ENCODE results near the gene OSGEP. TPM values are rescaled to one million over a fixed set of nuclear protein-coding genes. Genes with fewer than 3 reads are reported as not detected.

Gene OSGEP
- total RNA-seq, 2 experiments from 2014 or later: 39.5 to 40.7 TPM

DNA sequence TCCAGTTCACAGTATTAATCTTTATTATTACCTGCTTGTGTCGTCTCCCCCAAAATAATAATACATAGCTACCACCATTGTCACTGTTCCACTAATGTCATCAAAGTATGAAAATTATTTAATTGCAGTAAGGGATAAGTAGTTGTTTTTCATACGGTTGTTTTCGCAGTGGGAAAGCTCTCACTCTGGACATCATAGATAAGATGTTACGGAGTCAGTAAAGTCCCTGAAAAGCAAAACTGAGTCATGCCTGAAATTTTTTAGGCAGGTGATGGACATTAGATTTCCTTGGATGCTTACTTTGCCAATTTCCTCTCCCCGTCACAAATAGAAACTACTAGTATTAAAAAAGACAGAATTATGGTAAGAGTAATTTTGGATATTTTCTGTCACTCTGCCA, 27.8 kb upstream of the OSGEP start:
- TF ChIP-seq CTCF (IDR thresholded peaks at IDR 0.05): no peak
- intact Hi-C loops (cut with micrococcal nuclease): no loop called here
- Mint-ChIP-seq H3K27me3 (no peaks in the 10 kb centered on the region), H3K4me1 (ENCODE audit: low read depth) (peaks cover 38% of the 10 kb centered on the region), H3K36me3 (ENCODE audit: low read depth) (peaks cover 16% of the 10 kb centered on the region), H3K27ac (no peak overlapping the region), H3K4me3 (no peak overlapping the region), H3K9me3 (peaks cover 1% of the 10 kb centered on the region)
- ATAC-seq (no peak), DNase-seq (no peak)
- POLR2A ChIA-PET: interaction anchor here (0.7 to 1.4 kb wide), 4 partner anchors 9 to 60 kb away, joined by 3 to 8 read pairs (median 3); partner anchors contain the start of genes PIP4P1 and PNP
- CTCF ChIA-PET: interaction anchor here (1.0 to 1.2 kb wide), 2 partner anchors 19 to 66 kb away, joined by 3 read pairs; no protein-coding TSS in a partner anchor

DNA sequence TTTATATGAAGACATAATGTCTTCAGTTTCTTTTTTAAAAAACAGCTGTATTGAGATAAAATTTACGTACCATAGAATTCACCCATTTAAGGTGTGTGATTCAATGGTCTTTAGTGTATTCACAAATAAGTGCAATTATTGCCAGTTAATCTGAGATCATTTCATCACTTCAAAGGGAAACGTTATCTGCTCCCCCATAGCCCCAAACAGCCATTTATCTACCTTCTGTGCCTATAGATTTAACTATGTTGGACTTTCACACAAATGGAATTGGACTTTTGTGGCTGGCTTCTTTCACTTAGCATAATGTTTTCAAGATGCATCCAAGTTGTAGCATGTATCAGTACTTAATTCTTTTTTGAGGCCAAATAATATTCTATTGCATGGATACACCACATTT, 24.3 kb upstream of the OSGEP start:
- H3K27me3 Mint-ChIP-seq: no peaks in the 10 kb centered on the region

DNA sequence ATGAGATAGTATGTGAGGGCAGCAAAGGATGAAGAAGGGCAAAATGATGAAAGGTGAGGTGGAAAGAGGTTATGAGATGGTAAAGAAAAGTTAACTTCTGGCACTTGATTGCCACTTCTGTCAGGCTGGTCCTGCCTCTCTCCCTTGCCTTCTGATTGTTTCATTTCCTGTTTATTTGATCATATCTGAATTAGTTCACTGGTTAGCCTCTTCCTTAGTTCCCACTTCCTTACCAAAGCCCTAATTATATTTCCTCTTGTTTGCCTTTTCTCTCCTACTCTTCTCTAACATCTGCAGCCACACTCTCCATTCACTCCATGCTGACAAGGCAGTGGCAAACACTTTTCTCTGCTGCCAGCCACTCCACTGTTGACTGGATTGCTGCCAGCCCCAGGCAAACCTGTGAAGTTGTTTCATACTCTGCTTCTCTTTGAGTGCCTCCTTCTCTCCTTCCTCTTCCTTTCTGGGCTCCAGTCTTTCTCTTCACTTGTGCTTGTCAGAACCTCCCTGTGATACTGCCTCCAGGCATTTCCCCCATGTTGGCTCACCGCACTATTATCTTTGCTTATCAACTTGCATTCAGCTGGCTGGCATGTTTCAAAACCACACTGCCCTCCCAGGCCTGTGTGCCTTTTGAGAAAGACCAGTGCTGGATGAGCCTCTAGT, 22.7 kb upstream of the OSGEP start:
- H3K9me3 Mint-ChIP-seq: peaks cover 1% of the 10 kb centered on the region
- DNase-seq (peak; percentile 34), ATAC-seq (peak; percentile 65)
- H3K27me3 Mint-ChIP-seq: no peaks in the 10 kb centered on the region
- CTCF ChIA-PET: interaction anchor here (1.1 kb wide), 1 partner anchor 62 kb away, joined by 6 read pairs; no protein-coding TSS in a partner anchor
- intact Hi-C loops (cut with micrococcal nuclease): no loop called here
- peaks cover 60% of the 10 kb centered on the region for H3K4me1 Mint-ChIP-seq (ENCODE audit: low read depth)
- H3K36me3 Mint-ChIP-seq (ENCODE audit: low read depth): peaks cover 58% of the 10 kb centered on the region
- peak overlapping the region; percentile 2 for H3K4me3 Mint-ChIP-seq
- POLR2A ChIA-PET: interaction anchor here (0.7 to 5.4 kb wide), 9 partner anchors 7 to 134 kb away, joined by 3 to 46 read pairs (median 5); partner anchors contain the start of genes PARP2, PIP4P1 and PNP
- TF ChIP-seq CTCF (IDR thresholded peaks at IDR 0.05): no peak
- peak overlapping the region; percentile 94 for H3K27ac Mint-ChIP-seq

More for the DNA sequence above, 24.3 kb upstream of the OSGEP start:
- ChIA-PET CTCF (interaction anchor here (1.7 kb wide), 1 partner anchor 64 kb away, joined by 4 read pairs; no protein-coding TSS in a partner anchor), POLR2A (interaction anchor here (1.0 to 5.4 kb wide), 7 partner anchors 9 to 136 kb away, joined by 3 to 46 read pairs (median 5); partner anchors contain the start of genes PARP2, PIP4P1 and PNP)
- Mint-ChIP-seq H3K4me3 (no peak overlapping the region), H3K4me1 (ENCODE audit: low read depth) (peaks cover 59% of the 10 kb centered on the region), H3K27ac (no peak overlapping the region), H3K36me3 (ENCODE audit: low read depth) (peaks cover 51% of the 10 kb centered on the region), H3K9me3 (peaks cover 1% of the 10 kb centered on the region)
- ATAC-seq (no peak), DNase-seq (no peak)
- TF ChIP-seq CTCF (IDR thresholded peaks at IDR 0.05): no peak
- intact Hi-C loops (cut with micrococcal nuclease): no loop called here

GRCh38 chr14:20476776-20477175, 22.2 kb upstream of the OSGEP start:
- ChIA-PET CTCF (interaction anchor here (0.6 to 1.1 kb wide), 2 partner anchors 61 to 237 kb away, joined by 3 to 6 read pairs; no protein-coding TSS in a partner anchor), POLR2A (interaction anchor here (0.8 to 5.4 kb wide), 5 partner anchors 9 to 20 kb away, joined by 3 to 32 read pairs (median 4); no protein-coding TSS in a partner anchor)
- peak overlapping the region; percentile 94 for H3K27ac Mint-ChIP-seq
- peaks cover 64% of the 10 kb centered on the region for H3K36me3 Mint-ChIP-seq (ENCODE audit: low read depth)
- H3K9me3 Mint-ChIP-seq: peaks cover 1% of the 10 kb centered on the region
- no peak for TF ChIP-seq CTCF (IDR thresholded peaks at IDR 0.05)
- H3K4me3 Mint-ChIP-seq: no peak overlapping the region
- H3K27me3 Mint-ChIP-seq: no peaks in the 10 kb centered on the region
- ATAC-seq: no peak
- intact Hi-C loops (cut with micrococcal nuclease): no loop called here
- no peak for DNase-seq
- H3K4me1 Mint-ChIP-seq (ENCODE audit: low read depth): peaks cover 62% of the 10 kb centered on the region

All from activated CD8-positive, alpha-beta T cell treated with anti-CD3 and anti-CD28 coated beads for 36 hours (primary cell).